H1 (cell line): Measurements from ENCODE around the gene LTBP1. TPM values are rescaled to one million over a fixed set of nuclear protein-coding genes. Genes with fewer than 3 reads are reported as not detected.

Source experiments
- GABPA ChIP-seq: IDR thresholded peaks from 2 replicates; pipeline ENCODE4 v1.6.1; 2011; ENCODE audit warnings: mild to moderate bottlenecking, low read length, moderate library complexity, borderline replicate concordance; ENCODE audit not compliant: insufficient read depth
- HDAC2 ChIP-seq, 2 experiments: fragments of 300-600 bp in 1 of 2; sonication (generic) in 1 of 2; IDR thresholded peaks; 2 replicates each; pipeline ENCODE4 v1.6.1; 2011 to 2012; ENCODE audit warnings: low read depth in 2 of 2, low read length in 2 of 2, mild to moderate bottlenecking in 2 of 2, moderate library complexity in 2 of 2, borderline replicate concordance in 1 of 2, inconsistent platforms in 1 of 2
- POLR2A ChIP-seq, 2 experiments: IDR thresholded peaks; 1 replicate in 1 of 2; 2 replicates in 1 of 2; pipeline ENCODE4 v1.6.1; 2011; ENCODE audit warnings: low read depth in 2 of 2, low read length in 2 of 2, mild to moderate bottlenecking in 2 of 2; ENCODE audit errors: control extremely low read depth in 1 of 2
- TAF1 ChIP-seq: IDR thresholded peaks from 2 replicates; pipeline ENCODE4 v1.6.1; 2011; ENCODE audit warnings: mild to moderate bottlenecking, low read depth, low read length
- polyA plus RNA-seq, 7 experiments: library from polyadenylated mRNA; depleted of rRNA in 3 of 7; stranded (reverse) in 5 of 7; unstranded in 2 of 7; fragments of >200 nt in 5 of 7; fragments of 200-250 nt in 2 of 7; gene quantifications; 1 replicate in 5 of 7; 2 replicates in 1 of 7; 4 replicates in 1 of 7; pipeline versions ENCODE4 v1.2.1 to v1.2.3, GENCODE V29; 2011 to 2013; ENCODE audit warnings: missing spikeins in 2 of 7, mixed read lengths in 2 of 7
- total RNA-seq: library from RNA; stranded (reverse); fragmentation: NEBNext Ultra II Directional; extraction: Animal tissue kit (Norgen Biotek cat#: 25700); gene quantifications from 2 replicates; pipeline ENCODE4 v1.2.1, GENCODE V29; 2021

LTBP1 gene
- total and polyA plus RNA-seq, 2 of the 8 experiments (the other 6 are each of a cell fraction or from before 2014, with no cell fraction given), result 15.4 to 24.7 TPM

DNA sequence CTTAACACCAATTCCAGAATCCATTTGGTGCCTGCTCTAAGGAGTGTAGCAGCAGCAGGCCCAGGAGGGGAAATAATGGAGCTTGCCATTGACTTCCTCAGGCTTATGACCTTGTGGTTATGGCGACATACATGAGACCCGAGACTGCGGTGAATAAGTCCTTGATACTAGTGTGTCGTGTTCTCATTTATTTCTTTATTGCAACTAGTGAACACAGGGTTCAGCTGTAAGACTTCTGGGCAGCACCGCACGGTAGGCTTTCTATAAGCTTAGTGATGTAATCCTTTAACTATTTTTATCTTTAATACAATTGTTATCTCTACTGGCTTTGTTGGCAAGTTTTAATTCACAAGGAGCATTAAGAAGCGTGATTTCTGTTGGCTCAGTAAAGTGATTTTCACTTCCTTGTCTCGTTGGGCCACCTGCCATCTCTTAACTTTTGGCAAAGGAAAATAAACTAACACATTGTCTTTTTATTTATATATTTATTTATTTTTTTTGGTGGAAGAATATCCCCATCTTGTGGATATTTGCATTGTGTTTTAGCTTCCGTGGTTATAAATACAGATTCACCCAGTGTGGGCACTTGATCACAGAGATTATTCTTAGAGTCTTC, 139.8 kb downstream of the LTBP1 start (continued):
- no peak for TF ChIP-seq GABPA
- no peak for TF ChIP-seq TAF1
- no peak for TF ChIP-seq POLR2A (IDR thresholded peaks at IDR 0.05; ENCODE audit: control extremely low read depth in 1 of 2, low read depth in 2 of 2, low read length in 2 of 2)
- no peak for TF ChIP-seq HDAC2 (IDR thresholded peaks at IDR 0.05; ENCODE audit: borderline replicate concordance in 1 of 2, low read depth in 2 of 2, low read length in 2 of 2)
